Lower lobe of right lung (tissue), 2 donors: Measurements from ENCODE around the gene EPC2. TPM values are rescaled to one million over a fixed set of nuclear protein-coding genes. Genes with fewer than 3 reads are reported as not detected.

Experiments
- ATAC-seq, 2 donors: fragments of 200-7000 bp; cut with Tn5 transposase; one replicate each; pipeline ENCODE4 v1.9.1; 2020 to 2022; ENCODE audit warnings: mild to moderate bottlenecking in 2 of 2, moderate library complexity in 2 of 2
- DNase-seq: peaks from one replicate; pipeline ENCODE4 v3.0.0-alpha.2; 2020
- H3K27ac ChIP-seq: fragments of 200-600 bp; one replicate; pipeline ENCODE4 v1.8.0; 2022
- H3K27me3 ChIP-seq: fragments of 200-600 bp; one replicate; pipeline ENCODE4 v1.8.0; 2022; ENCODE audit warnings: low read depth
- H3K36me3 ChIP-seq: fragments of 200-600 bp; one replicate; pipeline ENCODE4 v1.8.0; 2022; ENCODE audit warnings: mild to moderate bottlenecking
- H3K4me1 ChIP-seq: fragments of 200-600 bp; one replicate; pipeline ENCODE4 v1.8.0; 2022
- H3K4me3 ChIP-seq: fragments of 200-600 bp; one replicate; pipeline ENCODE4 v1.8.0; 2022; ENCODE audit warnings: mild to moderate bottlenecking
- H3K9me3 ChIP-seq: fragments of 200-600 bp; one replicate; pipeline ENCODE4 v1.8.0; 2022
- CTCF ChIP-seq: fragments of 200-600 bp; IDR thresholded peaks from one replicate; pipeline ENCODE4 v1.8.0; 2022; ENCODE audit warnings: antibody characterized with exemption, mild to moderate bottlenecking
- intact Hi-C: fragments of 100-400 bp; cut with DNase I; formaldehyde crosslinking; loops from one replicate; pipeline ENCODE4 v1.11.0; 2022
- total RNA-seq: library from RNA; stranded (reverse); fragmentation: NEBNext Ultra II Directional; extraction: Animal tissue kit (Norgen Biotek cat#: 25700); gene quantifications from one replicate; pipeline ENCODE4 v1.2.1, GENCODE V29; 2021
- donor health status: DM: no; HTN: yes; CAD: no; lungs with severe emphysema.

EPC2 gene
- total RNA-seq, 1 donor from 2014 or later: 36.8 TPM

DNA sequence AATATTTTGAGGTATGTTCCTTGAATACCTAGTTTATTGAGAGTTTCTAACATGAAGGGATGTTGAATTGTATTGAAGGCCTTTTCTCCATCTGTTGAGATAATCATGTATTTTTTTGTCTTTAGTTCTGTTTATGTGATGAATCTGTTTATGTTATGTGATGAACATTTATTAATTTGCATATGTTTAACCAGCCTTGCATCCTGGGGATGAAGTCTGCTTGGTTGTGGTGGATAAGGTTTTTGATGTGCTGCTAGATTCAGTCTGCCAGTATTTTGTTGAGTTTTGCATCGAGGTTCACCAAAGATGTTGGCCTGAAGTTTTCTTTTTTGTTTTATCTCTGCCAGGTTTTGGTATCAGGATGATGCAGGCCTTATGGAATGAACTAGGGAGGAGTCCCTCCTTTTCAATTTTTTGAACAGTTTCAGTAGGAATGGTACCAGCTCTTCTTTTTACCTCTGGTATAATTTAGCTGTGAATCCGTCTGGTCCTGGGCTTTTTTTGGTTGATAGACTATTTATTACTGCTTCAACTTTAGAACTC lies 71.9 kb downstream of the EPC2 start:
- no peak for TF ChIP-seq CTCF
- intact Hi-C loops: no loop called here
- no peaks in the 10 kb centered on the region for H3K27me3 ChIP-seq
- no peak overlapping the region for H3K4me3 ChIP-seq
- DNase-seq (no peak), ATAC-seq (no peak)
- no peak overlapping the region for H3K27ac ChIP-seq
- H3K9me3 ChIP-seq: peaks cover 5% of the 10 kb centered on the region
- peaks cover 5% of the 10 kb centered on the region for H3K4me1 ChIP-seq
- H3K36me3 ChIP-seq: no peaks in the 10 kb centered on the region

DNA sequence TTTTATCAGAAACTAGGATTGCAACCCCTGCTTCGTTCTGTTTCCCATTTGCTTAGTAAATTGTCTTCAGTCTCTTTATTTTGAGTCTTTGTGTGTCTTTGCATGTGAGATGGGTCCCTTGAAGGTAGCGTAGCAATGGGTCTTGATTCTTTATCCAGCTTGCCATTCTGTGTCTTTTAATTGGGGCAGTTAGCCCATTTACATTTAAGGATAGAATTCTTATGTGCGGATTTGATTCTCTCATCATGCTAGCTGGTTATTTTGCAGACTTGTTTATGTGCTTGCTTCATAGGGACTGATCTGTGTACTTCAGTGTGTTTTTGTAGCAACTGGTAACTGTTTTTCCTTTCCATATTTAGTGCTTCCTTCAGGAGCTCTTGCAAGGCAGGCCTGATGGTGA lies 73.5 kb downstream of the EPC2 start:
- no peak for TF ChIP-seq CTCF
- H3K27ac ChIP-seq: no peak overlapping the region
- peaks cover 15% of the 10 kb centered on the region for H3K4me1 ChIP-seq
- no peak overlapping the region for H3K4me3 ChIP-seq
- no peak for ATAC-seq
- intact Hi-C loops: no loop called here
- H3K36me3 ChIP-seq: no peaks in the 10 kb centered on the region
- H3K9me3 ChIP-seq: peaks cover 5% of the 10 kb centered on the region
- H3K27me3 ChIP-seq: no peaks in the 10 kb centered on the region
- no peak for DNase-seq

DNA sequence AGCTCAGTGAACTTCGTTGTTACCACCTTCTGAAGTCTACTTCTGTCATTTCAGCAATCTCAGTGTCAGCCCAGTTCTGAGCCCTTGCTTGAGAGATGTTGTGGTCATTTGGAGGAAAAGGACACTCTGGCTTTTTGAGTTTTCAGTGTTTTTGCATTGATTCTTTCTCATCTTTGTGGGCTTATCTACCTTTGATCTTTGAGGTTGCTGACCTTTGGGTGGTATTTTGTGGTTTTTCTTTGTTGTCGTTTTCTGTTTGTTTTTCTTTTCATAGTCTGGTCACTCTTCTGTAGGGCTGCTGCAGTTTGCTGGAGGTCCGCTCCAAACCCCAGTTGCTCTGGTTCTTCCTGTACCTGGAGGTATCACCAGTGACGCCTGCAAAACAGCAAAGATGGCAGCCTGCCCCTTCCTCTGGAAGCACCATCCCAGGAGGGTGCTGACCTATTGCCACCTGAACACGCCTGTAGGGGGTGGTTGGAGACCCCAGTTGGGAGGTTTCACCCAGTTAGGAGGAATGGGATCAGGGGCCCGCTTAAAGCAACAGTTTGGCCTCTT lies 74.7 kb downstream of the EPC2 start:
- Histone ChIP-seq H3K4me1 (peaks cover 15% of the 10 kb centered on the region), H3K4me3 (no peak overlapping the region), H3K36me3 (no peaks in the 10 kb centered on the region), H3K9me3 (peaks cover 5% of the 10 kb centered on the region), H3K27me3 (no peaks in the 10 kb centered on the region), H3K27ac (no peak overlapping the region)
- intact Hi-C loops: no loop called here
- no peak for TF ChIP-seq CTCF
- DNase-seq: no peak
- ATAC-seq: no peak

DNA sequence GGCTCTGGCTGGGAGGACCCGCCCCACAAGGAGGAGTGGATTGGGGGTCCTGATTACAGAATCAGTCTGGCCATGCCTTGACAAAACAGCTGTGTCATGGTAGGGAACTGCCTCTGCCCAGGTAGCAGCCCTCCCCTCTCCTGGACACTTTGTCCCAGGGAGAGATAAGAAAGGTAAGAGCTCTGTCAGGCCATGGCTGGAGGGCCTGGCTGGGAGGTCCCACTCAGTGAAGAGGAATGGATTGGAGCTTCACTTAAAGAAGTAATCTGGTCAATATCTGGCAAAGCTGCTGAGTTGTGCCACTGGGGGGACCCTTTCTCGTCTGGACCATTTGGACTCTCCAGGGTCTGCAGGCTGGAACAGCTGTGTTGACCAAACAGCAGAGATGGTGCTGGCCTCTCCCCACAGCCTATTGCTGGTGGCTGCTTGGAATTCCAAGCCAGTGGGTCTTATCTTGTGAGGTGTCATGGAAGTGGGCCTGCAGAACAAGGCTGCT lies 75.4 kb downstream of the EPC2 start:
- no peaks in the 10 kb centered on the region for H3K27me3 ChIP-seq
- peaks cover 5% of the 10 kb centered on the region for H3K9me3 ChIP-seq
- peaks cover 15% of the 10 kb centered on the region for H3K4me1 ChIP-seq
- DNase-seq (peak; percentile 24), ATAC-seq (peak; percentile 19 to 44)
- no peak for TF ChIP-seq CTCF
- H3K4me3 ChIP-seq: no peak overlapping the region
- intact Hi-C loops: no loop called here
- H3K27ac ChIP-seq: no peak overlapping the region
- no peaks in the 10 kb centered on the region for H3K36me3 ChIP-seq

GRCh38 chr2:148720501-148721001 lies 76.0 kb downstream of the EPC2 start:
- no peak for TF ChIP-seq CTCF
- H3K27ac ChIP-seq: no peak overlapping the region
- DNase-seq (peak; percentile 28), ATAC-seq (no peak)
- no peak overlapping the region for H3K4me3 ChIP-seq
- intact Hi-C loops: no loop called here
- H3K4me1 ChIP-seq: peaks cover 15% of the 10 kb centered on the region
- no peaks in the 10 kb centered on the region for H3K9me3 ChIP-seq
- no peaks in the 10 kb centered on the region for H3K36me3 ChIP-seq
- H3K27me3 ChIP-seq: no peaks in the 10 kb centered on the region
